Esophagus (tissue), 2 donors: ENCODE results near the gene PSMB8. TPM values are rescaled to one million over a fixed set of nuclear protein-coding genes. Genes with fewer than 3 reads are reported as not detected.

Experiments
- H3K27ac ChIP-seq, 2 donors: one replicate each; pipeline ENCODE4 v1.5.1; 2013; ENCODE audit warnings: low read depth in 2 of 2, mild to moderate bottlenecking in 2 of 2, inconsistent platforms in 1 of 2, low read length in 1 of 2, moderate library complexity in 1 of 2
- H3K27me3 ChIP-seq, 2 donors: one replicate each; pipeline ENCODE4 v1.6.1; 2013; ENCODE audit warnings: low read length in 2 of 2, control low read depth in 1 of 2, mild to moderate bottlenecking in 1 of 2; ENCODE audit not compliant: insufficient read depth in 2 of 2, control insufficient read depth in 1 of 2
- H3K36me3 ChIP-seq, 2 donors: one replicate each; pipeline ENCODE4 v1.6.1; 2013; ENCODE audit warnings: low read length in 1 of 2; ENCODE audit not compliant: control insufficient read depth in 2 of 2, insufficient read depth in 2 of 2
- H3K4me1 ChIP-seq, 2 donors: one replicate each; pipeline ENCODE4 v1.6.1; 2013; ENCODE audit warnings: low read length in 1 of 2; ENCODE audit not compliant: control insufficient read depth in 2 of 2, insufficient read depth in 2 of 2
- H3K4me3 ChIP-seq, 2 donors: one replicate each; pipeline ENCODE4 v1.5.1; 2013; ENCODE audit warnings: low read length in 2 of 2, mild to moderate bottlenecking in 2 of 2, low read depth in 1 of 2, moderate library complexity in 1 of 2
- H3K9me3 ChIP-seq, 2 donors: one replicate each; pipeline ENCODE4 v1.6.1; 2013; ENCODE audit warnings: mild to moderate bottlenecking in 2 of 2, low read depth in 1 of 2, low read length in 1 of 2, moderate library complexity in 1 of 2; ENCODE audit not compliant: control insufficient read depth in 2 of 2, insufficient read depth in 1 of 2
- WGBS, 2 donors: extraction: QIAGEN DNeasy Blood & Tissue Kit; methylation state at CpG; one replicate each; pipeline ENCODE4 v1.1.7; 2013; 5-methylcytosine and 5-hydroxymethylcytosine counted together
- polyA plus RNA-seq, 2 donors: library from polyadenylated mRNA; stranded (reverse); fragments of 200-250 nt; gene quantifications; one replicate each; pipeline ENCODE4 v1.2.3, GENCODE V29; 2013
- donor health status: healthy with polysubstance abuse.
- donor health status: Bipolar disorder and iron deficiency.

The PSMB8 gene
- polyA plus RNA-seq, 2 donors = 63.1 to 66.9 TPM

DNA sequence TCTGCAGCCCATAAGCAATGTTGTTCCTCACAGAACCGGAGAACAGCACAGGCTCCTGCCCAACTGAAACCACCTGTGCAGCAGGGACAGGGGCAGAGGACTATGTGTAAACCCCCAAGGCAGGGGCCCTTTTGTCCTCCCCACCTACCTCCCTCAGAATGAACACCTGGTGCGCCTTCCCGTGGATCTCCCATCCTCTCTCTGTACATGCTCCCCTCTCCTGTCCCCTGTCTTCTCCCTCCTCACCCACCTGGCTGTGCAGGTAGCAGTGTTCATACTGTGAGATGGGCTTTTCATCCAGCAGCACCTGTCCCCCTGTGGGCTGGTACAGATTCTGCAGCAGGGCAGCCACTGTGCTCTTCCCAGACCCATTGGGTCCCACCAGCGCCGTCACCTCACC is 13.8 kb downstream of the PSMB8 start:
- H3K27me3 ChIP-seq = no peaks in the 10 kb centered on the region
- H3K36me3 ChIP-seq = peaks cover 11 to 30% of the 10 kb centered on the region in 2 donors
- no peaks in the 10 kb centered on the region for H3K4me1 ChIP-seq
- H3K27ac ChIP-seq = no peak overlapping the region
- H3K9me3 ChIP-seq = no peaks in the 10 kb centered on the region
- WGBS, 2 donors = 97 to 100% methylated on average over 5 of the region's 5 CpGs
- no peak overlapping the region for H3K4me3 ChIP-seq

DNA sequence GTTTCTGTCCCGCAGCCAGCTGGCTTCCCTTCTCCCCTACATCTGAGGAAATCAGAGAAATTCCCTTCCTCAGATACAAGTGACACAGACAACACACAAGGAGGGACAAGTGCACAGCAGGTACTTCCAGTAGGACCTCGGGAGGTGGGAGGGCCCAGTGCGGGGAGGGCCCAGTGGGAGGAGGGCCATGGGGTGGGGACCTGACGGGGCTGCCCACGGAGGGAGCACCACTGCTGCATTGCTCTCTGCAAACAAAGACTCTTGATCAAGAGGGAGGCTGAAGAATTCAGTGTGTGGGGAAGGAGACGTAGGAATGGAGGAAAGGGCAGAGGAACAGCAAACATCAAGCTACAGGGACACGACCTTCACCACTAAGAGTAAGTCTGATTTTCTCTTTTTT is 14.4 kb downstream of the PSMB8 start:
- H3K4me3 ChIP-seq = no peak overlapping the region
- no peak overlapping the region for H3K27ac ChIP-seq
- peaks cover 11 to 28% of the 10 kb centered on the region in 2 donors for H3K36me3 ChIP-seq
- no peaks in the 10 kb centered on the region for H3K4me1 ChIP-seq
- H3K9me3 ChIP-seq = no peaks in the 10 kb centered on the region
- WGBS, 2 donors = 74 to 78% methylated on average over 7 of the region's 7 CpGs
- no peaks in the 10 kb centered on the region for H3K27me3 ChIP-seq

GRCh38 chr6:32827025-32827424 is 16.8 kb downstream of the PSMB8 start:
- Histone ChIP-seq H3K9me3 (no peaks in the 10 kb centered on the region), H3K27me3 (no peaks in the 10 kb centered on the region), H3K27ac (no peak overlapping the region), H3K36me3 (peaks cover 11 to 21% of the 10 kb centered on the region in 2 donors), H3K4me3 (no peak overlapping the region), H3K4me1 (no peaks in the 10 kb centered on the region)
- 68% methylated on average over 3 of the region's 3 CpGs for WGBS, 2 donors

DNA sequence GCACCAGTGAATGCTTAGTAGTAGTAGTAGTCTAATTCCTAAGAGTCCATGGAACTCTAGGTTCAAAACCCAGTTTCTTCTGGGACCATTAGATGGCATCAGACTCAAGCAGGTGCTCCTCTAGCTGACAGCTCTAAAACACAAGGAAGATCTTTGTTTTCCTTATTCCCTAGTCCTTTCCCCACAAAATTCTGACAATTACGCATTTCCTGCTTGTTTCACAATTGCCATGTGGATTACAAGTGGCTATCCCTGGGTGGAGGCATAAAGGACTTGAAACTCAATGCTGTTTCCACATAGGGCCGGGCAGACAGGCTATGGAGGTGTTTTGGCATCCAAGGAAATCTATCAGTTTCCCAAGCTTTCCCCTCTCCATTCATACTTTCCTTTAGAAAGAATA is 17.9 kb downstream of the PSMB8 start:
- H3K4me3 ChIP-seq = no peak overlapping the region
- no peaks in the 10 kb centered on the region for H3K9me3 ChIP-seq
- no peaks in the 10 kb centered on the region for H3K4me1 ChIP-seq
- 46 to 57% methylated on average over 2 of the region's 2 CpGs for WGBS, 2 donors
- H3K27ac ChIP-seq = no peak overlapping the region
- peaks cover 11 to 21% of the 10 kb centered on the region in 2 donors for H3K36me3 ChIP-seq
- H3K27me3 ChIP-seq = no peaks in the 10 kb centered on the region

- WGBS, 2 donors = 50 to 57% methylated on average over 3 of the region's 3 CpGs
- peaks cover 0 to 8% of the 10 kb centered on the region in 2 donors for H3K4me1 ChIP-seq
- no peak overlapping the region for H3K4me3 ChIP-seq
- H3K27ac ChIP-seq = peak overlapping the region; percentile 59 to 61
- no peaks in the 10 kb centered on the region for H3K9me3 ChIP-seq
- H3K36me3 ChIP-seq = no peaks in the 10 kb centered on the region
- no peaks in the 10 kb centered on the region for H3K27me3 ChIP-seq
Observed at GRCh38 chr6:32819729-32820128, 24.1 kb downstream of the PSMB8 start.

DNA sequence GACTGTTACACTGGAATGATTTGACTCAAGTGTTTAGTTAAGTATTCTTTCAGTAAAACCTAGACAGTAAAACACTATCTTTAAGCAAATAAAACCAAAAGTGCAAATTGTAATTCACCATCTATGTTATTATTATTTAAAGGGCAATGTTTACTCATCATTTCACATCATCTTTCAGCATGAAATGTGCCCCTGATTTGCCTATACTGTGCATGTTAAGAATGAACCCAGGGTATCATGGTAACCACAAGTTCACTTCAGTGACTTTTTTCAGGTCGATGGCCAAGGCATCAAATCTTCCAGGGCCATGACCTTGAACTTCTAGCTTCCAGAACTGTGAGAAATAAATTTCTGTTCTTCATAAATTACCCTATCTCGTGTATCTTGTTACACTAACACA is 25.0 kb downstream of the PSMB8 start:
- Histone ChIP-seq H3K4me1 (peaks cover 0 to 8% of the 10 kb centered on the region in 2 donors), H3K27ac (no peak overlapping the region)

GRCh38 chr6:32816746-32817204 is 27.1 kb downstream of the PSMB8 start, which contains the start of gene HLA-DOB:
Gene HLA-DOB, minus strand, starts transcription at chr6:32817002. Its CDS starts 51 bp downstream, at chr6:32816951.
- peak within 1 kb of the TSS; percentile 82 to 91 for H3K27ac ChIP-seq
- H3K4me1 ChIP-seq = peaks cover 0 to 8% of the 10 kb centered on the region in 2 donors
- H3K36me3 ChIP-seq = no peaks in the 10 kb centered on the region
- WGBS, 2 donors = 37 to 43% methylated on average over 3 of the region's 3 CpGs
- H3K4me3 ChIP-seq = no peak within 1 kb of the TSS
- H3K27me3 ChIP-seq = no peaks in the 10 kb centered on the region
- H3K9me3 ChIP-seq = no peaks in the 10 kb centered on the region

More for the DNA sequence above, 25.0 kb downstream of the PSMB8 start:
- Histone ChIP-seq H3K27me3 (no peaks in the 10 kb centered on the region), H3K36me3 (no peaks in the 10 kb centered on the region), H3K9me3 (no peaks in the 10 kb centered on the region), H3K4me3 (no peak overlapping the region)
- 77 to 79% methylated on average over 2 of the region's 2 CpGs for WGBS, 2 donors

DNA sequence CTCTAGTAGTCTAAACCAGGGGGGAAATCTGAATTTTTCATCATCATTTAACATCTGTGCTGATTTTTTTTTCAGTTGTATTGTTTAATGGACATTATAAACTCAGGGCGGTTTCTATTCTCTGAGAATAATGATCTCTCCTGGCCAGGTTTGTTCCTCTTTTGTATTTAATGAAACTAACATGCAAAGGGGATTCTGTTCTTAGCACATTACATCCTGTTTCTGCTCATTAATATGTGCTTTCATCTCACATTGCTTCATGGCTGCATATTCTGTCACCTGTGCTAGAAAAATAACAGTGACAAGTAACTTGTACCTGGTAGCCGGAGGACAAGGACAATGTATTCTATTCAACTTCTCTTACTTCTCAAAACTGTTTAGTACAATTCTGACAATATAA is 27.9 kb downstream of the PSMB8 start:
- H3K4me3 ChIP-seq = no peak overlapping the region
- H3K27me3 ChIP-seq = no peaks in the 10 kb centered on the region
- WGBS, 2 donors = 80 to 87% methylated on average over 2 of the region's 2 CpGs
- H3K27ac ChIP-seq = peak overlapping the region in 1 of 2 donors; percentile 91
- H3K4me1 ChIP-seq = peaks cover 0 to 8% of the 10 kb centered on the region in 2 donors
- H3K36me3 ChIP-seq = no peaks in the 10 kb centered on the region
- no peaks in the 10 kb centered on the region for H3K9me3 ChIP-seq

DNA sequence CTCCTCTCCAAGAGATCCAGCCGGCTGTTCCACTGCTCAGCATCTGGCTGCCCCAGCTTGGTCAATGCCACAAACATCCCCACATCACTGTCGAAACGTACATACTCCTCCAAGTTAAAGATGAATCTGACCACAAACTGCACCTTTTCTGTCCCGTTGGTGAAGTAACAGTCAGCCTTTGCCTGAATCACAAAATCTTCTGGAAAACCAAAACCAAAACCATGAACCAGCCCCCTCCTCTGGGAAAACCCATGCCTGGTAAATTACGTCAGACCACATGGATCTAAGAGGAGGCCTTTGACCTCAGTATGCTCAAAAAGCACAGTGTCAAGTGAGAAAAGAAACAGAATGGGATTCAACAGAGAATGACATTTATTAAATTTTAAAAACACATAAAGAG is 28.7 kb downstream of the PSMB8 start:
- peaks cover 0 to 6% of the 10 kb centered on the region in 2 donors for H3K4me1 ChIP-seq

GRCh38 chr6:32814145-32814544 is 29.7 kb downstream of the PSMB8 start:
- peak overlapping the region; percentile 3 to 24 for H3K27ac ChIP-seq
- H3K4me1 ChIP-seq = peaks cover 0 to 3% of the 10 kb centered on the region in 2 donors
- no peaks in the 10 kb centered on the region for H3K9me3 ChIP-seq
- 71 to 78% methylated on average over 2 of the region's 2 CpGs for WGBS, 2 donors
- no peaks in the 10 kb centered on the region for H3K36me3 ChIP-seq
- no peak overlapping the region for H3K4me3 ChIP-seq
- H3K27me3 ChIP-seq = no peaks in the 10 kb centered on the region

More for the DNA sequence above, 28.7 kb downstream of the PSMB8 start:
- WGBS, 2 donors = 76 to 82% methylated on average over 5 of the region's 5 CpGs
- no peaks in the 10 kb centered on the region for H3K27me3 ChIP-seq
- H3K36me3 ChIP-seq = no peaks in the 10 kb centered on the region
- no peaks in the 10 kb centered on the region for H3K9me3 ChIP-seq
- no peak overlapping the region for H3K27ac ChIP-seq
- no peak overlapping the region for H3K4me3 ChIP-seq
